ENCODE measurements around the gene RASGRP3. TPM values are rescaled to one million over a fixed set of nuclear protein-coding genes. Genes with fewer than 3 reads are reported as not detected.

The RASGRP3 gene, protein sequence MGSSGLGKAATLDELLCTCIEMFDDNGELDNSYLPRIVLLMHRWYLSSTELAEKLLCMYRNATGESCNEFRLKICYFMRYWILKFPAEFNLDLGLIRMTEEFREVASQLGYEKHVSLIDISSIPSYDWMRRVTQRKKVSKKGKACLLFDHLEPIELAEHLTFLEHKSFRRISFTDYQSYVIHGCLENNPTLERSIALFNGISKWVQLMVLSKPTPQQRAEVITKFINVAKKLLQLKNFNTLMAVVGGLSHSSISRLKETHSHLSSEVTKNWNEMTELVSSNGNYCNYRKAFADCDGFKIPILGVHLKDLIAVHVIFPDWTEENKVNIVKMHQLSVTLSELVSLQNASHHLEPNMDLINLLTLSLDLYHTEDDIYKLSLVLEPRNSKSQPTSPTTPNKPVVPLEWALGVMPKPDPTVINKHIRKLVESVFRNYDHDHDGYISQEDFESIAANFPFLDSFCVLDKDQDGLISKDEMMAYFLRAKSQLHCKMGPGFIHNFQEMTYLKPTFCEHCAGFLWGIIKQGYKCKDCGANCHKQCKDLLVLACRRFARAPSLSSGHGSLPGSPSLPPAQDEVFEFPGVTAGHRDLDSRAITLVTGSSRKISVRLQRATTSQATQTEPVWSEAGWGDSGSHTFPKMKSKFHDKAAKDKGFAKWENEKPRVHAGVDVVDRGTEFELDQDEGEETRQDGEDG
- 0.66 TPM for polyA plus RNA-seq (2012; ENCODE audit: insufficient read depth, insufficient read length, low read depth)

DNA sequence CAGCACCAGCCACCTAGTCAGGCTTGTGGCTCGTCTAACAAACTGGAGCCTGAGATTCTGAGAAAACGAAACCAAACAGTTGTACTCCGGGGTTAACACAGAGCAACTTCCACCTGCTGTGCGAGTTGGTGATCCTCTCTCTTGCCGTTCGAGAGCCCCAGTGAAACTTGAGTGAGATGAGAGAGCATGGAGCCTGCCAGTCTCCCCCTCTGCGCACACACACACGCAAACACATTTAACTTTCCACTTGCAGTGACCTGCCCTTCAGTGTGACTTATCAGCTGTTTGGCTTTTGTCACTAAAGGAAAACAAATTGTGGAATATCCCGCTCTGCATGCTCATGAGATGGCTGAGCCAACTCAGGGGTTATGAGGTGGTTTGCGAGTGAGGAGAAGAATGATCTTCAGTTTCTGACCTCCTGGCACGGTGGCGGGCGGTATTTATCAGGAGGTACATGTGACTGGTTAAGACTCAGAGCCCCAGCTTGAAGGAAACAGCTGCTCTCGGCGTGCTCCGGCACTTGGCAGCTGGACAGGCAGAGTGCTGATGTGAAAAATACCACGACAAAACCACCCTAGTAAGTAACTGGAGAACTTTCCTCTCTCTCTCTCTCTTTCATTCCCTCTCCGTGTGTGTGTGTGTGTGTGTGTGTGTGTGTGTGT is at the start of gene RASGRP3:
Gene RASGRP3 (plus strand): TSS at position 519 of the 662 bp plus-strand sequence. CDS start 38,488 bp downstream, outside the sequence.
- TF ChIP-seq, protein P1, sequence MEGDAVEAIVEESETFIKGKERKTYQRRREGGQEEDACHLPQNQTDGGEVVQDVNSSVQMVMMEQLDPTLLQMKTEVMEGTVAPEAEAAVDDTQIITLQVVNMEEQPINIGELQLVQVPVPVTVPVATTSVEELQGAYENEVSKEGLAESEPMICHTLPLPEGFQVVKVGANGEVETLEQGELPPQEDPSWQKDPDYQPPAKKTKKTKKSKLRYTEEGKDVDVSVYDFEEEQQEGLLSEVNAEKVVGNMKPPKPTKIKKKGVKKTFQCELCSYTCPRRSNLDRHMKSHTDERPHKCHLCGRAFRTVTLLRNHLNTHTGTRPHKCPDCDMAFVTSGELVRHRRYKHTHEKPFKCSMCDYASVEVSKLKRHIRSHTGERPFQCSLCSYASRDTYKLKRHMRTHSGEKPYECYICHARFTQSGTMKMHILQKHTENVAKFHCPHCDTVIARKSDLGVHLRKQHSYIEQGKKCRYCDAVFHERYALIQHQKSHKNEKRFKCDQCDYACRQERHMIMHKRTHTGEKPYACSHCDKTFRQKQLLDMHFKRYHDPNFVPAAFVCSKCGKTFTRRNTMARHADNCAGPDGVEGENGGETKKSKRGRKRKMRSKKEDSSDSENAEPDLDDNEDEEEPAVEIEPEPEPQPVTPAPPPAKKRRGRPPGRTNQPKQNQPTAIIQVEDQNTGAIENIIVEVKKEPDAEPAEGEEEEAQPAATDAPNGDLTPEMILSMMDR (IDR thresholded peaks at IDR 0.05; ENCODE audit: low read depth, low read length): no peak
- H3K36me3 ChIP-seq: no peaks in the 10 kb centered on the region
- H3K9me3 ChIP-seq: no peaks in the 10 kb centered on the region
- H3K4me3 ChIP-seq (ENCODE audit: low read depth, low read length): peak within 1 kb of the TSS; percentile 82
- H3K4me1 ChIP-seq: no peaks in the 10 kb centered on the region
- DNase-seq: peak; percentile 35
- peaks cover 9% of the 10 kb centered on the region for H3K27me3 ChIP-seq

DNA sequence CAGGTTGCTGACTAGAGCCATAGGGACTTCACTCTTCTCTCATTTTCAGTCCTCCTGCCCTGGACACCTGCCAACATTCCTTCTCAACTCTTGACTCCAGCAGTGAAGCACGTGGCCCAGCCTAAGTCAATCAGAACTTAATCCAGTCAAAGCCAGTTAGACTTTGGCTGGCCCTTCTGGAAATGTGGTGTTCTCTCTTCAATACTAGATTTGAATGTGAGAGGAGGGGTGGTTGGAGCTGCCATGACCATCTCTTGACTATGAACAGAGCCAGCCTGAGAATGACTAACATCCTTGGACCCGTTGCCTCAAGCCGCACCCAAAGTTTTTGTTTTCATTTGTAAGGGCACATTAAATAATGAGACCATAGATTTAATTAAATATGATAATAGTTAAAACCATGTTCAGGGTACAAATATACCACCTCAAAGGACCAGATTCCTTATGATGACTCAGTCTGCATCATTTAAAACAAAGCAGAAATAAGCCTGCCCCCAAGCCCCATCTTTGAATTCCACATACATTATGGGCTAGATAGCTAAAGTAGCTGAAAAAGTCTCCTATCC is 49.7 kb upstream of the RASGRP3 start:
- Histone ChIP-seq H3K36me3 (no peaks in the 10 kb centered on the region), H3K27me3 (peaks cover 11% of the 10 kb centered on the region), H3K9me3 (no peaks in the 10 kb centered on the region), H3K4me3 (ENCODE audit: low read depth, low read length) (no peak overlapping the region), H3K4me1 (no peaks in the 10 kb centered on the region)
- TF ChIP-seq, protein P1 (IDR thresholded peaks at IDR 0.05; ENCODE audit: low read depth, low read length): no peak
- DNase-seq: peak; percentile 33

DNA sequence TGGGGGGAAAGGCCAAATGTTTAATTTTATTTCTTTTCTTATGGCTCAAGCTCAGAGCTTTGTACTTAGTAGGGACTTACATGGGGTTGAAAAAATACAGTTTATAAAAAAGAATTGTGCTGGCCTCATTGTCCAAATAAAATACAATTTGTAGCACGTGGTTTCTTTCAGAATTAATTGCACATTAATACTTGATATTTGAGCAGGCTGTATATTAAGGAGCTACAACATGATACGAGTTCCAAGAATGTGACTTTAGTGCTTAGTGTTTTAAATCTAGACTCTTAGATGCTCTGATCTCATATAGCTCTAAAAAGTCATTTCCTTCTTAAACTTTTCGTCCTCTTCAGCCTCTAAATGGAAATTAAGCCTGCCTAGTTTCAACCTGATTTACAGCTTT is 46.4 kb upstream of the RASGRP3 start:
- no peaks in the 10 kb centered on the region for H3K36me3 ChIP-seq
- no peak for DNase-seq
- TF ChIP-seq, protein P1 (IDR thresholded peaks at IDR 0.05; ENCODE audit: low read depth, low read length): no peak
- H3K9me3 ChIP-seq: no peaks in the 10 kb centered on the region
- H3K27me3 ChIP-seq: peaks cover 23% of the 10 kb centered on the region
- H3K4me3 ChIP-seq (ENCODE audit: low read depth, low read length): no peak overlapping the region
- no peaks in the 10 kb centered on the region for H3K4me1 ChIP-seq

DNA sequence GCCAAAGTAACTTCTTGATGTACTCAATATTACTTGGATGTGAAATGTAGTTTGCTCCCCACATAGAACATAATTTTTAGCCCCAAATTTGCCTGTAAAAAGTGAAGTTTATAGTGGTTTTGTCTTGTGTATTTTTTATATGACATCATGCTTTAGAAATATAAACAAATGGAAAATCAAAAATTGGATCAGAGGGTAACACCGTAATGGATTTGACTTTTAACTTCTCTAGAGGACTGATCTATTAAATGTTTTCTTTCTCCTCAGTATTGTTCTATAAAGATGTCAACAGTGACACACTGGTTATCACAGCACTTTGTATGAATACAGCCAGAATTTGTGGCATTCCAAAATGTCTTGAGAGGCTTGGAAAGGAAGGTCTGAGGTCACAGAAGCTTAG is 45.6 kb upstream of the RASGRP3 start:
- TF ChIP-seq, protein P1 (IDR thresholded peaks at IDR 0.05; ENCODE audit: low read depth, low read length): no peak
- DNase-seq: no peak
- no peaks in the 10 kb centered on the region for H3K9me3 ChIP-seq
- H3K4me3 ChIP-seq (ENCODE audit: low read depth, low read length): no peak overlapping the region
- peaks cover 25% of the 10 kb centered on the region for H3K27me3 ChIP-seq
- H3K4me1 ChIP-seq: no peaks in the 10 kb centered on the region
- no peaks in the 10 kb centered on the region for H3K36me3 ChIP-seq

DNA sequence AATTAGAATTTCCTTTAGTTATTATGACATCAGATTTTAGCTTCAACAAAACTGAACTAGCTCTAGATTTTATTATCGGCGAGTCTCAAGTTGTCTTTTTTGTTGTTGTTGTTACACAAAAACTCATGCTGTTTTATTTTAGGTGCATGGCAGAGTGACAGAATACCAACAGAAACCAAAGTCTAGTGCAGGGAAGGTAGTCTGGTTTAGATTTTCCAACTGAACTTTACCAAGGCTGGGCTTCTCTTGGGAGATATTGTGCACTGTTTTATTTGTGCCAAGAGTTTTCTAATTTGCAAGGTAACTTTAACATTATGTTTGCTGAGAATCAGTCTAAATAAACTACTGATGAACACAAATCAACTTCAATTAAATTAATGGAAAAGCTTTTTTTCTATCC is 43.6 kb upstream of the RASGRP3 start:
- no peak overlapping the region for H3K4me3 ChIP-seq (ENCODE audit: low read depth, low read length)
- H3K9me3 ChIP-seq: no peaks in the 10 kb centered on the region
- H3K4me1 ChIP-seq: no peaks in the 10 kb centered on the region
- H3K27me3 ChIP-seq: peaks cover 40% of the 10 kb centered on the region
- TF ChIP-seq, protein P1 (IDR thresholded peaks at IDR 0.05; ENCODE audit: low read depth, low read length): no peak
- H3K36me3 ChIP-seq: no peaks in the 10 kb centered on the region
- DNase-seq: no peak

Data from BE2C (cell line).